SH-SY5Y (cell line): ENCODE measurements around the gene MRPL49.

Experiments
- GATA2 ChIP-seq: IDR thresholded peaks from 2 replicates; pipeline ENCODE4 v1.6.1; 2011; ENCODE audit warnings: mild to moderate bottlenecking, low read depth, low read length
- GATA3 ChIP-seq: IDR thresholded peaks from 2 replicates; pipeline ENCODE4 v1.6.1; 2011; ENCODE audit warnings: low read depth, mild to moderate bottlenecking, low read length, moderate library complexity

DNA sequence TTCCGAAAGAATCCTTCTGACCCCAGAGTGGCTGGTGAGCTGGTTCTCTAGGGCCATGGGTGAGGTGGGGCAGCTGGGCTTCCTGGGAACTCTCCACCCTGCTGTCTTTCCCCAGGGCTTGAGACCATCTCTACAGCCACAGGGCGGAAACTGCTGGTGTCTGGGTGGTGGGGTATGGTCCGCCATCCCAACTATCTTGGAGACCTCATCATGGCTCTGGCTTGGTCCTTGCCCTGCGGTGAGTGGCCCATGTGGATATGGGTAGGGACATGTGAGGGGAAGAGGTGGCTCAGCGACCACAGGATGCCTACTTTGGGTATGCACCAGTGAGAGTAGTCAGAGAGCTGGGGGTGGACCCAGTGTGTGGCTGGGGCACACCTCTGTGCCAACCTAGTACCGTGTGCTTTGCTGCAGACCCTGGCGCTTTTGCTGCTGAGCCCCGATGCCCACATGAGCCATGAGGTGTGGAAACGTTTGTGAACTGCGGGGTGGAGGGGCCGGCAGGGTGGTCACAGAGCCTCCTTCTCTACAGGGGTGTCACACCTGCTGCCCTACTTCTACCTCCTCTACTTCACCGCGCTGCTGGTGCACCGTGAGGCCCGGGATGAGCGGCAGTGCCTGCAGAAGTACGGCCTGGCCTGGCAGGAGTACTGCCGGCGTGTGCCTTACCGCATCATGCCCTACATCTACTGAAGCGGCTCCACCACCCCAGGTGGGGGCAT lies 6.6 kb upstream of the MRPL49 start:
- TF ChIP-seq GATA2 = no peak
- no peak for TF ChIP-seq GATA3
